ENCODE measurements around the gene SLC4A2.
"Not testable (repeated sequence)": the region's sequence is repeated elsewhere in the genome, so short reads cannot be mapped to it uniquely, and the experiment has no call there.

The SLC4A2 gene, protein sequence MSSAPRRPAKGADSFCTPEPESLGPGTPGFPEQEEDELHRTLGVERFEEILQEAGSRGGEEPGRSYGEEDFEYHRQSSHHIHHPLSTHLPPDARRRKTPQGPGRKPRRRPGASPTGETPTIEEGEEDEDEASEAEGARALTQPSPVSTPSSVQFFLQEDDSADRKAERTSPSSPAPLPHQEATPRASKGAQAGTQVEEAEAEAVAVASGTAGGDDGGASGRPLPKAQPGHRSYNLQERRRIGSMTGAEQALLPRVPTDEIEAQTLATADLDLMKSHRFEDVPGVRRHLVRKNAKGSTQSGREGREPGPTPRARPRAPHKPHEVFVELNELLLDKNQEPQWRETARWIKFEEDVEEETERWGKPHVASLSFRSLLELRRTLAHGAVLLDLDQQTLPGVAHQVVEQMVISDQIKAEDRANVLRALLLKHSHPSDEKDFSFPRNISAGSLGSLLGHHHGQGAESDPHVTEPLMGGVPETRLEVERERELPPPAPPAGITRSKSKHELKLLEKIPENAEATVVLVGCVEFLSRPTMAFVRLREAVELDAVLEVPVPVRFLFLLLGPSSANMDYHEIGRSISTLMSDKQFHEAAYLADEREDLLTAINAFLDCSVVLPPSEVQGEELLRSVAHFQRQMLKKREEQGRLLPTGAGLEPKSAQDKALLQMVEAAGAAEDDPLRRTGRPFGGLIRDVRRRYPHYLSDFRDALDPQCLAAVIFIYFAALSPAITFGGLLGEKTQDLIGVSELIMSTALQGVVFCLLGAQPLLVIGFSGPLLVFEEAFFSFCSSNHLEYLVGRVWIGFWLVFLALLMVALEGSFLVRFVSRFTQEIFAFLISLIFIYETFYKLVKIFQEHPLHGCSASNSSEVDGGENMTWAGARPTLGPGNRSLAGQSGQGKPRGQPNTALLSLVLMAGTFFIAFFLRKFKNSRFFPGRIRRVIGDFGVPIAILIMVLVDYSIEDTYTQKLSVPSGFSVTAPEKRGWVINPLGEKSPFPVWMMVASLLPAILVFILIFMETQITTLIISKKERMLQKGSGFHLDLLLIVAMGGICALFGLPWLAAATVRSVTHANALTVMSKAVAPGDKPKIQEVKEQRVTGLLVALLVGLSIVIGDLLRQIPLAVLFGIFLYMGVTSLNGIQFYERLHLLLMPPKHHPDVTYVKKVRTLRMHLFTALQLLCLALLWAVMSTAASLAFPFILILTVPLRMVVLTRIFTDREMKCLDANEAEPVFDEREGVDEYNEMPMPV

GRCh38 chr7:151059367-151060112 is at the start of gene SLC4A2:
TSS of gene SLC4A2 (plus strand) at chr7:151059589. CDS start at chr7:151061988, 2,399 bp downstream.
- peak; percentile 65 for DNase-seq

GRCh38 chr7:151010037-151010306 is 49.4 kb upstream of the SLC4A2 start:
- no peak for DNase-seq

GRCh38 chr7:151010307-151011096 is 48.9 kb upstream of the SLC4A2 start:
- peak; percentile 44 for DNase-seq

DNA sequence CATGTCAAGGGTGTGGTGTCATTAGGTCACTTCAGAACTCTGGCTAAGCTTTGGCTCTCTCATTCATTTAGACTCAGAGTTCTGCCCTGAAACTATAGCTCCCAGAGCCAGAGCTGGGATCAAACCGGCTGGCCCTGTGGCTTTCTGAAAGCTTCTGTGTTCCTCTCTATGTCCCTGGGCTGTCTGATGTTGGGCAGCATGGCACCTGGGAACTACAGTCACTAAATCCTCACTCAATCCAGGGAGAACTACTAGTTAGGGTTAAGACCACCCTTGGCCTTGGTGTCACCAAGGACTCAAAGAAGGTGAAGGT is 48.3 kb upstream of the SLC4A2 start:
- no peak for DNase-seq

DNA sequence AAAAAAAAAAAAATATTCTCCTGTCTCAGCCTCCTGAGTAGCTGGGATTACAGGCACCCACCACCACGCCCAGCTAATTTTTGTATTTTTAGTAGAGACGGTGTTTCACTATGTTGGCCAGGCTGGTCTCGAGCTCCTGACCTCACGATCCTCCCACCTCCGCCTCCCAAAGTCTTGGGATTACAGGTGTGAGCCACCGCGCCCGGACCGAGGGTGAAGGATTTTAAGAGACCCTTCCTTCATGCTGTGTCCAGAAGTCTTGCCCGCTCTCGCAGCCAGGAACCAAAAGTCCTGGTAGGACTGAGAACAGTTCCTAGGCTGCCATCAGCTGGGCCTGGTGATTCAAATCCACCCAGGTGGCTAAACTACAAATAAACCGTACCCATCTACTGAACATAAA is 47.8 kb upstream of the SLC4A2 start:
- not testable (repeated sequence) for DNase-seq

DNA sequence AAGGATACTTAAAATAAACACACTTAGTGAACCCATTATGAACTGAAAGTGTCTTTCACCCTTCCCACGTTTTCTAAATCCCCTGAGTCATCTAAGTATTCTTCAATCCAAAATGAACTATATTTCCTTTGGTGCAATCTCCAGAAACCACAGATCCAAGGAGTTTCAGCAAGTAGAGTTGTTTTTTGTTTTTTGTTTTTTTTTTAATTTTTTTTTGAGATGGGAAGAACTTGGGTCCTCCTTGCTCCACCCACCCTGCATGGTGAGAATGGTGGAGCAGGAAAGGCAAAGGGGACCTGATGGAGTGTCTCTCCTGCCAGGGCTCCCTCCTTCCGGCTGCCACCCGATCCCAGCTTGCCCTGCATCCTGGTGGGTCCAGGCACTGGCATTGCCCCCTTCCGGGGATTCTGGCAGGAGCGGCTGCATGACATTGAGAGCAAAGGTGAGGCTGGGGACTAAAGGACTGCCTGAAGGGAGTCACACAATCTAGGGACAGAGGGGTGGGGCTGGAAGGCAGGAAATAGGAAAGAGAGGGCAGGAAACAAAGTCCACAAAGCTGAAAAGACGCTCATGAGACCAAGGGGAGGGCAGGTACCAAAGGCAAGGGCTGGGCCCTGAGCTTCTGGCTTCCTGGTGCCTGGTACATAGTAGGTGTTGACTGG is 47.2 kb upstream of the SLC4A2 start:
- no peak for DNase-seq

DNA sequence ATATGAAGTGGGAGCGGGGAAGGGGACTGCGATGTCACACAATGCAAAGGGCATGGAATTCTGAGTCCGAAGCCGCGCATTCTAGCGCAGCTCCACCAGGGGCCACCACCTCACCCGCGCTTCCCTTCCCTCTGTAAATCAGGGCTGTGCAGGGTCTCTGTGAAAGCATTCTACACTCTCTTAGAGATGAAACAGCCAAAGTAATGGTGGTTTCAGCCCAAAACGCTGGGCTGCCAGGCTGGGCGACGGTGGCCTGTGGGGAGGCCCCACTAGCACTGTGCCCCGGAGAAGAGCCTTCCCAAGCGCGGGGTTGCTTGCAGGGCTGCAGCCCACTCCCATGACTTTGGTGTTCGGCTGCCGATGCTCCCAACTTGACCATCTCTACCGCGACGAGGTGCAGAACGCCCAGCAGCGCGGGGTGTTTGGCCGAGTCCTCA is 46.5 kb upstream of the SLC4A2 start:
- no peak for DNase-seq

- DNase-seq: no peak
These were observed 46.0 kb upstream of the SLC4A2 start for GRCh38 chr7:151013356-151013732.

DNA sequence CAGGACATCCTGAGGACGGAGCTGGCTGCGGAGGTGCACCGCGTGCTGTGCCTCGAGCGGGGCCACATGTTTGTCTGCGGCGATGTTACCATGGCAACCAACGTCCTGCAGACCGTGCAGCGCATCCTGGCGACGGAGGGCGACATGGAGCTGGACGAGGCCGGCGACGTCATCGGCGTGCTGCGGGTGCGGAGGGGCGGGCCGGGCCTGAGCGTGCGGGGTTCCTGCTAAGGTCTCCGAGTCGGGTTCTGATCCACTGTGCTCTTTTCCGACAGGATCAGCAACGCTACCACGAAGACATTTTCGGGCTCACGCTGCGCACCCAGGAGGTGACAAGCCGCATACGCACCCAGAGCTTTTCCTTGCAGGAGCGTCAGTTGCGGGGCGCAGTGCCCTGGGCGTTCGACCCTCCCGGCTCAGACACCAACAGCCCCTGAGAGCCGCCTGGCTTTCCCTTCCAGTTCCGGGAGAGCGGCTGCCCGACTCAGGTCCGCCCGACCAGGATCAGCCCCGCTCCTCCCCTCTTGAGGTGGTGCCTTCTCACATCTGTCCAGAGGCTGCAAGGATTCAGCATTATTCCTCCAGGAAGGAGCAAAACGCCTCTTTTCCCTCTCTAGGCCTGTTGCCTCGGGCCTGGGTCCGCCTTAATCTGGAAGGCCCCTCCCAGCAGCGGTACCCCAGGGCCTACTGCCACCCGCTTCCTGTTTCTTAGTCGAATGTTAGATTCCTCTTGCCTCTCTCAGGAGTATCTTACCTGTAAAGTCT is 45.5 kb upstream of the SLC4A2 start:
- DNase-seq: peak; percentile 85

- DNase-seq: peak; percentile 38
These were observed 44.4 kb upstream of the SLC4A2 start for GRCh38 chr7:151014950-151015349.

DNA sequence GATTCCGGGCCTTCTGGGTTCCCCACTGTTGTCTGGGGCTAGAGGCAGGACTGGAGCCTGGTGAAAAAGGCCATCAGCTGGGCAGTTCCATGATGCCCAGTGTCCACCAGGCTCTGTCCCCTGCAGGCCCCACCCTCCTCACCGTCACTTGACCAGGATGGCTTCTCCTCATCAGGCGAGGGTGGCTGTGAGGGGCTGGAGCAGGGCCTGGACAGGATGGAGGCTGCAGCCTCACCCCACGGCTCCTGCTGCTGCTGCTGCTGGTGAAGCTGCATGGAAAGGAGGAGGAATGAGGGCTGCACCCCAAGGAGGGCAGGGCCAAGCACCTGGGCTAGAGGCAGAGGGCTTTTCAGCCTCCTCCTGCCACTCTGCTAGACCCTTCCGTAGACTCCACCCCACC is 43.4 kb upstream of the SLC4A2 start:
- DNase-seq: no peak

GRCh38 chr7:151016505-151016904 is 42.9 kb upstream of the SLC4A2 start:
- no peak for DNase-seq

DNA sequence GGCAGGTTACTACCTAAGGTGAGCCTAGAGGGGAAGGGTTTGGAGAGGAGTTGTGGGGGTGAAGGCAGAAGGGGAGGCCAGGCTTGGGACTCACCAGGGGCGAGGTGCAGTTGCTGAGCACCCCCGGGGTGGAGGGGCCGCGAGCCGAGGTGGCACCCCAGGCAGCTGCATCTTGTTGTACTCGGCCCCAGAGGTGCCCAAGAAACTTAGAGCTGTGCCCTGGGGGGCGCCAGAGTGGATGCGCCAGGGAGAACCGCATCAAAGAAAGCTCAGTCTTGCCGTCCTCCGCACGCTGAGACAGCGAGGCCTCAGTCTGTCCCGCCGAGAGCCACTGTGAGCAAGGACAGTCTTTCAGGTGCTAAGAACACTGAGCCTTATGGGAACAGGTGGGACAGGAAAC is 42.4 kb upstream of the SLC4A2 start:
- no peak for DNase-seq

DNA sequence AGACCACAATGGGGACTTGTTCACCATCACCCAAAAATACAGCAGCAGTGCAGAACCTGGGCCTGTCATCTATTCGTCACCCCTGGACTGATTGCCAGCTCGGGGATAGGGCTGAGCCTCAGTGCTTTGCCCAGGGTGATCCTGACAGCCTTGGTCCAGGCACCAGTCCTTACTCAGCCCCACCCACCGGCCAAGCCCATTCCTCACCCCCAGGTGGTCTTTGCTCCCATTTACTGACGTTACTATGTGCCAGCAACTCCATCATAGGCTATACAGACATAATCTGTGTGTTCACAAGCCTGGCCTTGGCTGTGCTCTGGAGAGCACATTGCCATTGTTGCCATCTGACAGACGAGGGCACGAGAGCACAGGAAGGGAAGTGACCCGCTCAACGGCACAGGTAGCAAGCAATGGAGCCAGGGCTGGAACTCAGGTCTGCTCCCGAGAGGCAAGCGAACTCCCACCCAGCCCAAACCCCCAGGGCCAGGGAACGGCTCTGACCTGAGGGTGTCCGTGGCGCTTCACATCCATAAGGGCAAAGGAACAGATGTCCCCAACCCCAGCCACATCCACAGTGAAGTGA is 41.9 kb upstream of the SLC4A2 start:
- DNase-seq: no peak

DNA sequence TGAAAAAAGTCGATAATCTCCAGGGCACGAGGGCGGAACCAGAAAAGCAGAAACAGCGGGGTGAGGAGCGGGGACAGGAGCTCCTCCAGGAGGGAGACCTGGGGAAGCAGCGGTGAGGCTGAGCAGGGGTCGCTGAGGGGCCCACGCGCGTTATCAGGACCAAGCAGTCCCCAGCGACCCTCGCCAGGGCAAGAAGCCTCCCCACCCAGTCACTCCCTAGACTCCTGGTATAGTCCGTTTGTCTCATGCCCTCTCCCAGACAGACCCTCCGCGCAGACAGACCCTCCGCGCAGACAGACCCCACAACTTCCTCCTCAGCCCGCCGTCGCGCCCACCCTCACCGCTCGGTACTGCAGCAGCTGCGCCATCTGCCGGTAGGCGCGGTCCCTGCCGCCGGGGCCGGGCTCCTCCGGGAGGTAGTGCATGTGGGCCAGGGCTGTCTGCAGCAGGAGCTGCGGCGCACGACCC is 41.4 kb upstream of the SLC4A2 start:
- DNase-seq: peak; percentile 82

DNA sequence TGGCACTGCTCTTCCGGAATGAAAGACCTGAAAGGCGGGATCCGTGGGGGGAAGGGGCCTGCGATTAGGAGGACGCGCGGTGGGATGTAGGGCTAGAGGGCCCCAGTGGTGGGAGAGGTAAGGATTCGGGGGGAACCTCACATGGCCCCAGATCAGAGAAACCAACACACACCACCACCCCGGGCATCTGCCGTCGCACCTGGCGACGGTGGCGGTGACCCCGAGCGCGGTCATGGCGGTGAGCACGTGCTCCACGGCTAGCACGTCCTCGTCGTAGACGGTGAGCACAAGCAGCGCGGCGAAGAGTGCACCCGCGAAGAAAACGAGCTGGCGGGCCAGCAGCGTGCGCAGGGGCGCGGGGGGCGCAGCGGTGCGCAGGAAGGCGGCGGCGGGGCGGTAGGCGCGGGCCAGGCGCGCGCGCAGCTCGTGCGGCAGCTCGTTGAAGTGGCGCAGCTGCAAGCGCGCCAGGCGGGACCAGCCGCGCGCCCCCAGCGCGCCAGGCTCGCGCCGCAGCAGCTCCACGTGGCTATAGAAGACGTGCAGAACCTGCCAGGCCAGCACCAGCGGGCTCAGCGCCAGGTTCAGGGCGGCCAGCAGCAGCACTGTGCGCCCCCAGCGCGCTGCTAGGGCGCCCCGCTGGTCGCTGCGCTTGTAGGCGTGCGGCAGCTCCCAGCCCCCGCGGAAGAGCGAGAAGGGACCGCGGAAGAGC is 40.8 kb upstream of the SLC4A2 start:
- DNase-seq: peak; percentile 36

- DNase-seq: no peak
These were observed 40.3 kb upstream of the SLC4A2 start for GRCh38 chr7:151019130-151019447.

DNA sequence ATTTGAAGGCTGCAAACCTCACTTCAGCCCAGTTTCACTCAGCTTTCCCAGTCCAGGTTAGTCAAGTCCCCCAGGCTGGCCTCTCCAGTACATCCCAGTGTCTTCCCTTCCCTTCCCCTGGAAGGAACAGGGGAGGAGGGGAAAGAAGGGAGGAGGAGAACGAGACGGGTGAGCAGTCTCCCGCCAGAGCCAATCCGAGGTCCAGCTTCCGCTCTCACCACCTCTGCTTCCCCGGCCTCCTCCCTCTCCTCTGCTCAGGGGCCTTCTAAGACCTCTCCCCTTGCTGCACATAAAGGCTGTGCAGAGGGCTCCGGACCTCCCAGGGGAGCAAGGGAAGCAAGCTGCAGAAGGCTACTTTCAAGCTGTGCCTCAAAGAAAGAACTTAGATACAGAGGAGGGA is 39.2 kb upstream of the SLC4A2 start:
- no peak for DNase-seq

DNA sequence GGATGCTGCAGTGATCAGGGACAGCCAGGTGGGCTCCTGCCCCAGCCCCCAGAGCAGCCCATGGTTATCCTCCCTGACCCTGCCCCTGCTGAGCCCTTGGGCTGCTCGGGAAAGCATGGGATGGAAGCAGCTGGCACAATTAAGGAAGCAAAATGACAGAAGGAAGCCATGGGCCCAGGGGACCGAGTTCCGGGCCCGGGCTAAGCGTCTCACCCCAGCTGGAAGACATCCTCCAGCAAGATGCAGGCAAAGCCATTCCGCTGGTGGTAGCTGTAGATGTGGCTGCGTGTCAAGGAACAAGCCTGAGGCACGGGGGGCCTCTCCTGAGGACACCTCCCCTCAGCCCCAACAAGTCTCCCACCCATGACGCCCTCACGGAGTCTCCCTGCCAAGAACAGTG is 36.2 kb upstream of the SLC4A2 start:
- DNase-seq: no peak
